Loucy (cell line): ENCODE data around the gene DBNDD1.

Experiments used
- H2AFZ ChIP-seq: fragments of 200-600 bp; sonication (generic); 2 replicates; pipeline ENCODE4 v1.6.0; 2016; ENCODE audit warnings: antibody characterized with exemption, mild to moderate bottlenecking, low read length, moderate library complexity
- H3F3A ChIP-seq: fragments of 200-600 bp; 2 replicates; pipeline ENCODE4 v1.6.0; 2016; ENCODE audit warnings: antibody characterized with exemption, low read depth, mild to moderate bottlenecking
- H3K27me3 ChIP-seq: fragments of 200-600 bp; sonication (generic); 2 replicates; pipeline ENCODE4 v1.6.1; 2014; ENCODE audit warnings: low read length, mild to moderate bottlenecking; ENCODE audit not compliant: insufficient read depth, poor library complexity, severe bottlenecking
- H3K36me3 ChIP-seq: fragments of 200-600 bp; sonication (generic); 2 replicates; pipeline ENCODE4 v1.6.1; 2016; ENCODE audit warnings: low read length; ENCODE audit not compliant: insufficient read depth
- H3K4me1 ChIP-seq: fragments of 200-600 bp; sonication (generic); 2 replicates; pipeline ENCODE4 v1.5.1; 2014; ENCODE audit warnings: low read length, mild to moderate bottlenecking; ENCODE audit not compliant: insufficient read depth, poor library complexity, severe bottlenecking
- H3K4me2 ChIP-seq: fragments of 200-600 bp; sonication (generic); 2 replicates; pipeline ENCODE4 v1.6.0; 2014; ENCODE audit warnings: antibody characterized with exemption, low read length, low read depth, mild to moderate bottlenecking; ENCODE audit not compliant: poor library complexity, severe bottlenecking
- H3K4me3 ChIP-seq: fragments of 200-600 bp; sonication (generic); 2 replicates; pipeline ENCODE4 v1.5.1; 2014; ENCODE audit warnings: low read length, mild to moderate bottlenecking, mixed read lengths; ENCODE audit not compliant: poor library complexity, severe bottlenecking
- H3K79me2 ChIP-seq: fragments of 200-600 bp; sonication (generic); 2 replicates; pipeline ENCODE4 v1.6.1; 2014; ENCODE audit warnings: low read length; ENCODE audit not compliant: insufficient read depth
- H3K9ac ChIP-seq: fragments of 200-600 bp; sonication (generic); 2 replicates; pipeline ENCODE4 v1.6.0; 2014; ENCODE audit warnings: mild to moderate bottlenecking, low read depth, low read length, moderate library complexity; ENCODE audit not compliant: poor library complexity, severe bottlenecking
- H3K9me2 ChIP-seq: fragments of 200-600 bp; sonication (generic); replicated peaks from 2 replicates; pipeline ENCODE4 v1.6.1; 2016; ENCODE audit warnings: low read depth, low read length, mixed read lengths
- H3K9me3 ChIP-seq: fragments of 200-600 bp; sonication (generic); 2 replicates; pipeline ENCODE4 v1.6.1; 2014; ENCODE audit warnings: mild to moderate bottlenecking, antibody characterized with exemption, low read length, low read depth; ENCODE audit not compliant: insufficient read depth
- H4K20me1 ChIP-seq: fragments of 200-600 bp; sonication (generic); 2 replicates; pipeline ENCODE4 v1.6.0; 2014; ENCODE audit warnings: antibody characterized with exemption, low read length, mild to moderate bottlenecking; ENCODE audit not compliant: insufficient read depth, poor library complexity, severe bottlenecking
- CTCF ChIP-seq: fragments of 200-600 bp; sonication (generic); conservative IDR thresholded peaks from 2 replicates; pipeline ENCODE4 v1.5.1; 2014; ENCODE audit warnings: mild to moderate bottlenecking, antibody characterized with exemption, low read length
- EZH2phosphoT487 ChIP-seq: fragments of 200-600 bp; IDR thresholded peaks from 2 replicates; pipeline ENCODE4 v1.6.1; 2018; ENCODE audit warnings: antibody characterized with exemption, mild to moderate bottlenecking, moderate library complexity, borderline replicate concordance

The DBNDD1 gene

GRCh38 chr16:89993971-89994370, 25.3 kb downstream of the DBNDD1 start:
- no peaks in the 10 kb centered on the region for H3K9me3 ChIP-seq
- H3K36me3 ChIP-seq = no peaks in the 10 kb centered on the region
- H3K9ac ChIP-seq = no peak overlapping the region

DNA sequence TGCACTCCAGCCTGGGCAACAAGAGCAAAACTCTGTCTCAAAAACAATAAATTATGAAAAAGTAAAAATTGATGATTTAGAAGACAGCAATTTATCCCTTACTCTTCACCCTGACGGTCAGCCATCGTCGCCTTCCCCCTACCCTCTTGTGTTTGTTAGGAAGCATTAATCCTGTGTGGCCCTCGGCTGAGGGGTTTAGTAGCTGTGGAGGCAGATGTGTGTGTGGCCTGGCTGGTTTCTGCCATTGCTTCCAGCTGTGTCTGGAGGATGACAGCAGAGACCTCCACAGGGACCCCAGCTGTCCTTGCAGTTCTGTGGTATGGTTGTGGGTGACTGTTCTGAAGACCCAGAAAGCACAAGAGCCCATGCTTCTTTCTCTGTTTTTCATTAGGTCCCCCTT, 25.9 kb downstream of the DBNDD1 start:
- Histone ChIP-seq H3K27me3 (no peaks in the 10 kb centered on the region), H3K9me2 (no peaks in the 10 kb centered on the region), H3K9me3 (no peaks in the 10 kb centered on the region), H3K4me2 (no peak overlapping the region), H3K36me3 (no peaks in the 10 kb centered on the region), H4K20me1 (no peaks in the 10 kb centered on the region), H3K4me1 (no peaks in the 10 kb centered on the region), H3F3A (peaks cover 3% of the 10 kb centered on the region), H2AFZ (no peak overlapping the region), H3K79me2 (no peaks in the 10 kb centered on the region), H3K9ac (no peak overlapping the region), H3K4me3 (no peak overlapping the region)
- TF ChIP-seq CTCF (no peak), EZH2phosphoT487 (no peak)

More at GRCh38 chr16:89993971-89994370, 25.3 kb downstream of the DBNDD1 start:
- peaks cover 3% of the 10 kb centered on the region for H3F3A ChIP-seq
- no peaks in the 10 kb centered on the region for H3K4me1 ChIP-seq
- H3K4me3 ChIP-seq = no peak overlapping the region
- no peaks in the 10 kb centered on the region for H3K9me2 ChIP-seq
- no peak for TF ChIP-seq EZH2phosphoT487
- TF ChIP-seq CTCF = no peak
- H3K4me2 ChIP-seq = no peak overlapping the region
- H4K20me1 ChIP-seq = no peaks in the 10 kb centered on the region
- H3K27me3 ChIP-seq = no peaks in the 10 kb centered on the region
- no peak overlapping the region for H2AFZ ChIP-seq
- H3K79me2 ChIP-seq = no peaks in the 10 kb centered on the region

GRCh38 chr16:89990799-89991198, 28.5 kb downstream of the DBNDD1 start:
- H4K20me1 ChIP-seq = no peaks in the 10 kb centered on the region
- no peak overlapping the region for H3K4me2 ChIP-seq
- peaks cover 2% of the 10 kb centered on the region for H3F3A ChIP-seq
- no peak overlapping the region for H2AFZ ChIP-seq
- no peak overlapping the region for H3K9ac ChIP-seq
- TF ChIP-seq EZH2phosphoT487 = no peak
- no peak for TF ChIP-seq CTCF
- H3K9me3 ChIP-seq = no peaks in the 10 kb centered on the region
- no peaks in the 10 kb centered on the region for H3K4me1 ChIP-seq
- H3K79me2 ChIP-seq = no peaks in the 10 kb centered on the region
- no peak overlapping the region for H3K4me3 ChIP-seq
- H3K27me3 ChIP-seq = no peaks in the 10 kb centered on the region
- no peaks in the 10 kb centered on the region for H3K36me3 ChIP-seq
- no peaks in the 10 kb centered on the region for H3K9me2 ChIP-seq
